Mesendoderm (in vitro differentiated cells): ENCODE results near the gene SLC66A1.

Experiments used
- DNase-seq: peaks from one replicate; pipeline ENCODE4 v3.0.0; 2013
- H2AK5ac ChIP-seq: 2 replicates; pipeline ENCODE4 v1.6.1; 2013; ENCODE audit warnings: low read length, inconsistent platforms
- H2BK120ac ChIP-seq: 2 replicates; pipeline ENCODE4 v1.6.1; 2013; ENCODE audit warnings: low read depth, mild to moderate bottlenecking, low read length, moderate library complexity, mixed read lengths
- H2BK15ac ChIP-seq: replicated peaks from 2 replicates; pipeline ENCODE4 v1.6.1; 2013; ENCODE audit warnings: low read depth, mild to moderate bottlenecking, moderate library complexity
- H2BK5ac ChIP-seq: 2 replicates; pipeline ENCODE4 v1.6.1; 2013; ENCODE audit warnings: low read length, inconsistent platforms
- H3K18ac ChIP-seq: 2 replicates; pipeline ENCODE4 v1.6.1; 2013; ENCODE audit warnings: mild to moderate bottlenecking, low read length, mixed read lengths
- H3K23ac ChIP-seq: one replicate; pipeline ENCODE4 v1.6.1; 2013; ENCODE audit warnings: low read length
- H3K27ac ChIP-seq: 2 replicates; pipeline ENCODE4 v1.5.1; 2013; ENCODE audit warnings: low read depth, mild to moderate bottlenecking, inconsistent platforms, low read length, moderate library complexity
- H3K27me3 ChIP-seq: 2 replicates; pipeline ENCODE4 v1.6.1; 2013; ENCODE audit warnings: low read length, control low read depth, mild to moderate bottlenecking, inconsistent platforms; ENCODE audit not compliant: insufficient read depth, poor library complexity
- H3K36me3 ChIP-seq: 2 replicates; pipeline ENCODE4 v1.6.1; 2013; ENCODE audit warnings: low read length, inconsistent platforms; ENCODE audit not compliant: control insufficient read depth, insufficient read depth
- H3K4ac ChIP-seq: one replicate; pipeline ENCODE4 v1.6.1; 2013; ENCODE audit warnings: low read depth, mild to moderate bottlenecking, low read length, moderate library complexity
- H3K4me1 ChIP-seq: 2 replicates; pipeline ENCODE4 v1.6.1; 2013; ENCODE audit warnings: low read depth, low read length, inconsistent platforms; ENCODE audit not compliant: control insufficient read depth
- H3K4me2 ChIP-seq: 2 replicates; pipeline ENCODE4 v1.6.1; 2013; ENCODE audit warnings: low read length
- H3K4me3 ChIP-seq: 2 replicates; pipeline ENCODE4 v1.5.1; 2013; ENCODE audit warnings: mild to moderate bottlenecking, low read length
- H3K56ac ChIP-seq: one replicate; pipeline ENCODE4 v1.6.1; 2013; ENCODE audit warnings: low read length
- H3K79me1 ChIP-seq: 2 replicates; pipeline ENCODE4 v1.6.1; 2013; ENCODE audit warnings: low read length, inconsistent platforms
- H3K79me2 ChIP-seq: 2 replicates; pipeline ENCODE4 v1.6.1; 2013; ENCODE audit warnings: mild to moderate bottlenecking, low read length; ENCODE audit not compliant: control insufficient read depth, insufficient read depth
- H3K9ac ChIP-seq: 2 replicates; pipeline ENCODE4 v1.6.1; 2013; ENCODE audit warnings: low read length, inconsistent platforms
- H4K5ac ChIP-seq: one replicate; pipeline ENCODE4 v1.6.1; 2013; ENCODE audit warnings: low read length
- H4K8ac ChIP-seq: one replicate; pipeline ENCODE4 v1.6.1; 2013; ENCODE audit warnings: low read depth, mild to moderate bottlenecking, control low read depth, low read length, moderate library complexity
- WGBS: extraction: QIAGEN DNeasy Blood & Tissue Kit; methylation state at CpG from one replicate; pipeline ENCODE4 v1.1.7; 2013; ENCODE audit warnings: low lambda C conversion rate, missing lambda C conversion rate; ENCODE audit not compliant: insufficient coverage; ENCODE audit errors: extremely low coverage; 5-methylcytosine and 5-hydroxymethylcytosine counted together

Gene SLC66A1

DNA sequence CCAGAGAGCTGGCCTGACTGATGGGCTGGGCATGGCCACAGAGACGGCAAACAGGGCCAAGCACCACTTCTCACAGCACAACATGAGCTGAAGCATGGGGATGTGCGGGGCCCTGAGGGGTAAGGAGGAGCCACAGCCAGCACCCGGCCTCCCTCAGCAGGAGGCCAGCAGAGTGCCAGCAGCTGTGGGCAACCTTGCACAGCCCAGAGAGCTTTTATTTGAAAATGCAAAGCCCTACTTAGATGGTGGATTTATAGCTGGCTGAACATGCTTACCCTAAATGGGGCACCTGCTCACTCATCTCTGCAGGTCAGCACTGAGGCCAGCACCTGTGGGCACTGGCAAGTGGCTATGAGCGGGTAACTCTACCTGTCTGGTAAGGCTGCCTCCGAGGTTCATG is 44.1 kb downstream of the SLC66A1 start:
- Histone ChIP-seq H2BK5ac (no peak overlapping the region), H2BK120ac (no peak overlapping the region), H3K4ac (no peak overlapping the region), H2BK15ac (no peak overlapping the region), H3K9ac (no peak overlapping the region), H3K4me2 (no peak overlapping the region), H3K18ac (no peak overlapping the region), H3K23ac (no peak overlapping the region), H3K79me2 (peaks cover 3% of the 10 kb centered on the region), H3K79me1 (peaks cover 11% of the 10 kb centered on the region), H4K8ac (no peak overlapping the region), H4K5ac (no peak overlapping the region), H3K4me1 (no peaks in the 10 kb centered on the region), H3K27me3 (no peaks in the 10 kb centered on the region), H3K36me3 (peaks cover 5% of the 10 kb centered on the region), H3K27ac (no peak overlapping the region), H2AK5ac (no peak overlapping the region), H3K56ac (no peak overlapping the region), H3K4me3 (no peak overlapping the region)
- no peak for DNase-seq
- WGBS, result no CpG with 5 or more reads among the region's 5 CpGs

DNA sequence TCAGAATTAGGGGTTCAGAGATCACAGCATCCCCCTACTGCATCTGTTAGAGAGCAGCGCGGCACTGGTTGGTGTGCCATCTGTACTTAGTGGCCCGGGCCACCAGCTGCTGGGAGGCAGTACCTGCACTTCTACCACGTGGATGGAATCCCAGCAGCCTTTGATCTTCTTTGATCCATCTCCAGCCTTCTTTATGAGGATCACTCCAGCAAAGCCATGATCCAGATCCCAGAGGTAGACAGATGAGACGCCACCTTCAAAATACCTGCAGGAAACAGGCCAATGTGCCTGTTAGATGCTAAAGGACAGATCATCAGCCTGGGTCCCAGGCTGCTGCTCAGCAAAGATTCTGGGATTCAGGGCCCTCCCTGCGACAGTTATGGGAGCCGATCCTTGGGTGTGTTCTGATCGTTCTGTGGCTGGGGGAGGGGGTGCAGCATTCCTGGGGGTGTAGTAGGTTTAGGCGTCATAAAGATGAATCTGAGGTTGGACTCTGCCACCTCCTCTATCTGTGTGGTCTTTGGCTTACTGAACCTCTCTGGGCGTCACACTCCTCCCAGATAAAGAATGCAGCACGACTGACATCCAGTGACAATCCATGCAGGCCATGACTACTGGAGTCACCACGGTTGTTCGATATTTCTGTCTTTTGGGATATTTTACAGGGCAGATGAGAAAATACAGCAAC is 45.3 kb downstream of the SLC66A1 start:
- Histone ChIP-seq H3K79me1 (peaks cover 11% of the 10 kb centered on the region), H3K23ac (no peak overlapping the region), H2BK5ac (no peak overlapping the region), H3K79me2 (peaks cover 3% of the 10 kb centered on the region), H3K4me2 (no peak overlapping the region), H3K27ac (no peak overlapping the region), H3K18ac (no peak overlapping the region), H2AK5ac (no peak overlapping the region), H3K4ac (no peak overlapping the region), H3K4me3 (no peak overlapping the region), H3K9ac (no peak overlapping the region), H3K4me1 (no peaks in the 10 kb centered on the region), H3K56ac (no peak overlapping the region), H4K8ac (no peak overlapping the region), H4K5ac (no peak overlapping the region), H3K36me3 (no peaks in the 10 kb centered on the region), H2BK120ac (no peak overlapping the region), H2BK15ac (no peak overlapping the region), H3K27me3 (no peaks in the 10 kb centered on the region)
- no CpG with 5 or more reads among the region's 13 CpGs for WGBS
- DNase-seq, result no peak

DNA sequence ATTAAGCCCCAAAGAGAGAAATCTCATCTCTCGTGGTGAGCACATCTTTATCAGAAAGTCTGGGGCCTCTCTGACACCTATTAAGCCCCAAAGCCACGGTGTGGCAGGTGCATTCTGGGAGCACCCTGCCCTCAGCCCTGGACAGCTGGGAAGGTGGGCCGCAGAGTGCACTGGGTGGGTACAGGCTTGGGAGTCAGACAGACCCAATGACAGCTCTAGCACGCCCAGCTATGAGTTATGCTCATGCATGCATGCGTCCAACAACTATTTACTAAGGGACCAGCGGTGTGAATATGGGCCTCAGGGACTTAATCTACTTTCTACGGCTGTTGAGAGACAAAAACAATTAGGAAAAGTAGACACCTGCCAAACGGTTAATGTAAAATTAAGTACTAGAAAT is 46.6 kb downstream of the SLC66A1 start:
- Histone ChIP-seq H4K5ac (no peak overlapping the region), H2BK120ac (no peak overlapping the region), H3K4ac (no peak overlapping the region), H2AK5ac (no peak overlapping the region), H3K36me3 (no peaks in the 10 kb centered on the region), H4K8ac (no peak overlapping the region), H3K4me3 (no peak overlapping the region), H3K18ac (no peak overlapping the region), H2BK5ac (no peak overlapping the region), H3K23ac (no peak overlapping the region), H3K27ac (no peak overlapping the region), H3K79me1 (peaks cover 15% of the 10 kb centered on the region), H3K27me3 (no peaks in the 10 kb centered on the region), H3K79me2 (peaks cover 3% of the 10 kb centered on the region), H3K4me1 (no peaks in the 10 kb centered on the region), H3K56ac (no peak overlapping the region), H3K4me2 (no peak overlapping the region), H3K9ac (no peak overlapping the region), H2BK15ac (no peak overlapping the region)
- no CpG with 5 or more reads among the region's 8 CpGs for WGBS
- DNase-seq, result no peak

- Histone ChIP-seq H3K9ac (no peak overlapping the region), H4K5ac (no peak overlapping the region), H2BK120ac (no peak overlapping the region), H2BK15ac (no peak overlapping the region), H3K56ac (no peak overlapping the region), H3K23ac (no peak overlapping the region), H3K4ac (no peak overlapping the region), H3K4me3 (no peak overlapping the region), H3K36me3 (no peaks in the 10 kb centered on the region), H2BK5ac (no peak overlapping the region), H3K27ac (no peak overlapping the region), H3K4me2 (no peak overlapping the region), H3K79me1 (peaks cover 15% of the 10 kb centered on the region), H3K79me2 (peaks cover 3% of the 10 kb centered on the region), H3K27me3 (no peaks in the 10 kb centered on the region), H4K8ac (no peak overlapping the region), H2AK5ac (no peak overlapping the region), H3K4me1 (no peaks in the 10 kb centered on the region), H3K18ac (no peak overlapping the region)
- DNase-seq, result no peak
- WGBS, result no CpG with 5 or more reads among the region's 11 CpGs
Observed at GRCh38 chr1:19359357-19359756, 47.2 kb downstream of the SLC66A1 start.

- Histone ChIP-seq H3K4ac (no peak overlapping the region), H2AK5ac (no peak overlapping the region), H3K56ac (no peak overlapping the region), H3K27me3 (no peaks in the 10 kb centered on the region), H4K5ac (no peak overlapping the region), H3K4me3 (no peak overlapping the region), H3K18ac (no peak overlapping the region), H3K27ac (no peak overlapping the region), H3K4me1 (no peaks in the 10 kb centered on the region), H4K8ac (no peak overlapping the region), H2BK120ac (no peak overlapping the region), H2BK5ac (no peak overlapping the region), H3K79me1 (peaks cover 15% of the 10 kb centered on the region), H3K9ac (no peak overlapping the region), H3K4me2 (no peak overlapping the region), H3K36me3 (no peaks in the 10 kb centered on the region), H3K79me2 (peaks cover 3% of the 10 kb centered on the region), H2BK15ac (no peak overlapping the region), H3K23ac (no peak overlapping the region)
- WGBS, result no CpG with 5 or more reads among the region's 6 CpGs
- DNase-seq, result no peak
Observed at GRCh38 chr1:19360016-19360415, 47.9 kb downstream of the SLC66A1 start.

DNA sequence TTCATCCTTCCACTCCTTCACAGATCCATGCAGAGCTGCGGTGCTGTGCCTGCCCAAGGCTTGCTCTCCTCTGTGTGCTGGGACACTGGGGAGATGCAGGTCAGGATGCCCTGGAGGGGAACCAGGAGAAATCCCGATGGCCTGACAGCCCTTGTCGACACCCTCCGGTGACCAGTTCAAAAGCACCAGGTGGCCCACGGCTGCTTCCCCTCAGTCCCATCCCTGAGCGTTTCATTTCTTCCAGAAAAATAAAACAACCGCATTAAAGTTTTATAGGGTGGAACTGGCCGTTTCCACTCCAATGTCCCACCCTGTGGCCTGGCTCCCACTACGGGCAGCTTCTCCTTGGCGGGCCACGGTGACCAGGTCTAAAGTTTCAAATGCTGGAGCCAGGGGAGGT is 48.3 kb downstream of the SLC66A1 start:
- no peaks in the 10 kb centered on the region for H3K4me1 ChIP-seq
- H3K36me3 ChIP-seq, result no peaks in the 10 kb centered on the region
- H3K4me3 ChIP-seq, result no peak overlapping the region
- no peak overlapping the region for H3K27ac ChIP-seq
- WGBS, result no CpG with 5 or more reads among the region's 11 CpGs
- H3K4me2 ChIP-seq, result no peak overlapping the region
- H2BK120ac ChIP-seq, result no peak overlapping the region
- DNase-seq, result no peak
- no peak overlapping the region for H2BK5ac ChIP-seq
- H3K4ac ChIP-seq, result no peak overlapping the region
- no peak overlapping the region for H2BK15ac ChIP-seq
- no peak overlapping the region for H3K23ac ChIP-seq
- H3K79me1 ChIP-seq, result peaks cover 15% of the 10 kb centered on the region
- H4K5ac ChIP-seq, result no peak overlapping the region
- no peak overlapping the region for H3K9ac ChIP-seq
- H3K79me2 ChIP-seq, result peaks cover 3% of the 10 kb centered on the region
- no peak overlapping the region for H3K18ac ChIP-seq
- no peak overlapping the region for H4K8ac ChIP-seq
- no peak overlapping the region for H2AK5ac ChIP-seq
- no peaks in the 10 kb centered on the region for H3K27me3 ChIP-seq
- H3K56ac ChIP-seq, result no peak overlapping the region
